SK-N-SH treated with all-trans-retinoic acid at 6 μM for 48 hours (cell line): ENCODE results near the gene QKI.

Experiments
- ATAC-seq: fragments of 200-7000 bp; cut with Tn5 transposase; 3 replicates; pipeline ENCODE4 v1.9.1; 2020; ENCODE audit warnings: mild to moderate bottlenecking, moderate library complexity
- ARNTL ChIP-seq: fragments of 450-650 bp; formaldehyde crosslinking; IDR thresholded peaks from 2 replicates; pipeline ENCODE4 v1.5.0; 2020; ENCODE audit warnings: low read depth, mild to moderate bottlenecking, moderate library complexity, borderline replicate concordance
- BACH2 ChIP-seq: fragments of 250-450 bp; sonication (Bioruptor Pico); IDR thresholded peaks from 2 replicates; pipeline ENCODE4 v1.9.0; 2021; ENCODE audit warnings: mild to moderate bottlenecking, borderline replicate concordance
- CSDC2 ChIP-seq: fragments of 250-450 bp; sonication (Bioruptor Pico); IDR thresholded peaks from 2 replicates; pipeline ENCODE4 v1.5.0; 2020; ENCODE audit warnings: mild to moderate bottlenecking, moderate library complexity
- ESRRG ChIP-seq: fragments of 250-450 bp; sonication (Bioruptor Pico); IDR thresholded peaks from 2 replicates; pipeline ENCODE4 v1.6.1; 2021; ENCODE audit warnings: mild to moderate bottlenecking
- GLIS3 ChIP-seq: fragments of 250-450 bp; sonication (Bioruptor Pico); IDR thresholded peaks from 2 replicates; pipeline ENCODE4 v1.5.0; 2020; ENCODE audit warnings: mild to moderate bottlenecking, moderate library complexity
- ISL1 ChIP-seq: fragments of 250-450 bp; sonication (Bioruptor Pico); IDR thresholded peaks from 2 replicates; pipeline ENCODE4 v2.1.2; 2022; ENCODE audit warnings: mild to moderate bottlenecking, moderate library complexity
- OSR1 ChIP-seq: fragments of 250-450 bp; sonication (Bioruptor Pico); IDR thresholded peaks from 2 replicates; pipeline ENCODE4 v1.8.0; 2022; ENCODE audit warnings: moderate library complexity, mild to moderate bottlenecking, inconsistent platforms
- PPARA ChIP-seq: fragments of 250-450 bp; sonication (Bioruptor Pico); IDR thresholded peaks from 2 replicates; pipeline ENCODE4 v1.5.0; 2020; ENCODE audit warnings: mild to moderate bottlenecking, borderline replicate concordance
- RARB ChIP-seq: fragments of 250-450 bp; sonication (Bioruptor Pico); IDR thresholded peaks from 2 replicates; pipeline ENCODE4 v1.8.0; 2021; ENCODE audit warnings: mild to moderate bottlenecking, moderate library complexity
- SNAI2 ChIP-seq: fragments of 250-450 bp; sonication (Bioruptor Pico); IDR thresholded peaks from 2 replicates; pipeline ENCODE4 v1.5.0; 2020; ENCODE audit warnings: mild to moderate bottlenecking, moderate library complexity
- TCF4 ChIP-seq: fragments of 250-450 bp; sonication (Bioruptor Pico); IDR thresholded peaks from 2 replicates; pipeline ENCODE4 v1.8.0; 2021; ENCODE audit warnings: mild to moderate bottlenecking, moderate library complexity, borderline replicate concordance
- TOX ChIP-seq: fragments of 250-450 bp; sonication (Bioruptor Pico); IDR thresholded peaks from 2 replicates; pipeline ENCODE4 v1.8.0; 2021; ENCODE audit warnings: mild to moderate bottlenecking, moderate library complexity, borderline replicate concordance
- TSHZ2 ChIP-seq: fragments of 250-450 bp; sonication (Bioruptor Pico); IDR thresholded peaks from 2 replicates; pipeline ENCODE4 v1.5.0; 2020; ENCODE audit warnings: mild to moderate bottlenecking, moderate library complexity
- ZC3H10 ChIP-seq: fragments of 250-450 bp; sonication (Bioruptor Pico); IDR thresholded peaks from 2 replicates; pipeline ENCODE4 v1.5.1; 2021; ENCODE audit warnings: mild to moderate bottlenecking, moderate library complexity
- ZFP3 ChIP-seq: fragments of 250-450 bp; sonication (Bioruptor Pico); IDR thresholded peaks from 2 replicates; pipeline ENCODE4 v1.5.0; 2020; ENCODE audit warnings: mild to moderate bottlenecking, moderate library complexity
- ZFP30 ChIP-seq: fragments of 450-650 bp; formaldehyde crosslinking; IDR thresholded peaks from 2 replicates; pipeline ENCODE4 v1.5.0; 2022; ENCODE audit warnings: mild to moderate bottlenecking, moderate library complexity
- ZNF565 ChIP-seq: fragments of 450-650 bp; formaldehyde crosslinking; conservative IDR thresholded peaks from 2 replicates; pipeline ENCODE4 v1.5.0; 2020; ENCODE audit warnings: low read depth, mild to moderate bottlenecking, moderate library complexity
- ZNF70 ChIP-seq: fragments of 450-650 bp; formaldehyde crosslinking; IDR thresholded peaks from 2 replicates; pipeline ENCODE4 v1.5.0; 2020; ENCODE audit warnings: mild to moderate bottlenecking, moderate library complexity
- ZNF8 ChIP-seq: fragments of 450-650 bp; formaldehyde crosslinking; IDR thresholded peaks from 2 replicates; pipeline ENCODE4 v1.5.0; 2020; ENCODE audit warnings: mild to moderate bottlenecking, moderate library complexity
- TF ChIP-seq, protein P1 (sequence below): fragments of 250-450 bp; sonication (Bioruptor Pico); IDR thresholded peaks from 2 replicates; pipeline ENCODE4 v1.8.0; 2021; ENCODE audit warnings: low read depth, mild to moderate bottlenecking, moderate library complexity, borderline replicate concordance
- TF ChIP-seq, protein P2 (sequence below): fragments of 250-450 bp; sonication (Bioruptor Pico); IDR thresholded peaks from 2 replicates; pipeline ENCODE4 v1.8.0; 2020; ENCODE audit warnings: mild to moderate bottlenecking, moderate library complexity, borderline replicate concordance
- TF ChIP-seq, protein P3 (sequence below): fragments of 250-450 bp; sonication (Bioruptor Pico); IDR thresholded peaks from 2 replicates; pipeline ENCODE4 v1.5.1; 2020; ENCODE audit warnings: low read depth, mild to moderate bottlenecking, moderate library complexity
- TF ChIP-seq, protein P4 (sequence below): fragments of 250-450 bp; sonication (Bioruptor Pico); IDR thresholded peaks from 2 replicates; pipeline ENCODE4 v1.5.1; 2021; ENCODE audit warnings: mild to moderate bottlenecking, moderate library complexity

The QKI gene

GRCh38 chr6:163554032-163554431, 139.5 kb downstream of the QKI start:
- no peak for TF ChIP-seq ARNTL (CRISPR knock-in tag)
- TF ChIP-seq, protein P1, sequence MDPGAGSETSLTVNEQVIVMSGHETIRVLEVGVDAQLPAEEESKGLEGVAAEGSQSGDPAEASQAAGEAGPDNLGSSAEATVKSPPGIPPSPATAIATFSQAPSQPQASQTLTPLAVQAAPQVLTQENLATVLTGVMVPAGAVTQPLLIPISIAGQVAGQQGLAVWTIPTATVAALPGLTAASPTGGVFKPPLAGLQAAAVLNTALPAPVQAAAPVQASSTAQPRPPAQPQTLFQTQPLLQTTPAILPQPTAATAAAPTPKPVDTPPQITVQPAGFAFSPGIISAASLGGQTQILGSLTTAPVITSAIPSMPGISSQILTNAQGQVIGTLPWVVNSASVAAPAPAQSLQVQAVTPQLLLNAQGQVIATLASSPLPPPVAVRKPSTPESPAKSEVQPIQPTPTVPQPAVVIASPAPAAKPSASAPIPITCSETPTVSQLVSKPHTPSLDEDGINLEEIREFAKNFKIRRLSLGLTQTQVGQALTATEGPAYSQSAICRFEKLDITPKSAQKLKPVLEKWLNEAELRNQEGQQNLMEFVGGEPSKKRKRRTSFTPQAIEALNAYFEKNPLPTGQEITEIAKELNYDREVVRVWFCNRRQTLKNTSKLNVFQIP (CRISPR knock-in tag), result no peak
- no peak for TF ChIP-seq ZNF70 (CRISPR knock-in tag)
- no peak for TF ChIP-seq BACH2
- TF ChIP-seq SNAI2, result no peak
- no peak for TF ChIP-seq ZFP3
- no peak for TF ChIP-seq TOX (CRISPR knock-in tag)
- no peak for TF ChIP-seq ZFP30 (CRISPR knock-in tag)
- TF ChIP-seq ZNF8 (CRISPR knock-in tag), result no peak
- TF ChIP-seq, protein P2, sequence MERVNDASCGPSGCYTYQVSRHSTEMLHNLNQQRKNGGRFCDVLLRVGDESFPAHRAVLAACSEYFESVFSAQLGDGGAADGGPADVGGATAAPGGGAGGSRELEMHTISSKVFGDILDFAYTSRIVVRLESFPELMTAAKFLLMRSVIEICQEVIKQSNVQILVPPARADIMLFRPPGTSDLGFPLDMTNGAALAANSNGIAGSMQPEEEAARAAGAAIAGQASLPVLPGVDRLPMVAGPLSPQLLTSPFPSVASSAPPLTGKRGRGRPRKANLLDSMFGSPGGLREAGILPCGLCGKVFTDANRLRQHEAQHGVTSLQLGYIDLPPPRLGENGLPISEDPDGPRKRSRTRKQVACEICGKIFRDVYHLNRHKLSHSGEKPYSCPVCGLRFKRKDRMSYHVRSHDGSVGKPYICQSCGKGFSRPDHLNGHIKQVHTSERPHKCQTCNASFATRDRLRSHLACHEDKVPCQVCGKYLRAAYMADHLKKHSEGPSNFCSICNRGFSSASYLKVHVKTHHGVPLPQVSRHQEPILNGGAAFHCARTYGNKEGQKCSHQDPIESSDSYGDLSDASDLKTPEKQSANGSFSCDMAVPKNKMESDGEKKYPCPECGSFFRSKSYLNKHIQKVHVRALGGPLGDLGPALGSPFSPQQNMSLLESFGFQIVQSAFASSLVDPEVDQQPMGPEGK (CRISPR knock-in tag), result no peak
- no peak for TF ChIP-seq ESRRG (CRISPR knock-in tag)
- TF ChIP-seq, all 23 proteins: peak for 0
- ATAC-seq, result peak; percentile 34; the same call in 2 of the 3 replicates

- ATAC-seq, result peak; percentile 92
- TF ChIP-seq ISL1 (CRISPR knock-in tag), result no peak
- TF ChIP-seq ARNTL (CRISPR knock-in tag), result no peak
- no peak for TF ChIP-seq TSHZ2 (CRISPR knock-in tag)
- TF ChIP-seq PPARA (CRISPR knock-in tag), result no peak
- no peak for TF ChIP-seq ZC3H10 (CRISPR knock-in tag)
- TF ChIP-seq SNAI2, result no peak
Measured at GRCh38 chr6:163554663-163555062, 140.1 kb downstream of the QKI start.

GRCh38 chr6:163559661-163560060, 145.1 kb downstream of the QKI start:
- no peak for ATAC-seq
- no peak for TF ChIP-seq SNAI2
- TF ChIP-seq, protein P2 (CRISPR knock-in tag), result no peak

GRCh38 chr6:163563318-163563717, 148.8 kb downstream of the QKI start:
- TF ChIP-seq BACH2, result no peak
- TF ChIP-seq OSR1 (CRISPR knock-in tag), result no peak
- no peak for TF ChIP-seq ZFP3
- ATAC-seq, result no peak

DNA sequence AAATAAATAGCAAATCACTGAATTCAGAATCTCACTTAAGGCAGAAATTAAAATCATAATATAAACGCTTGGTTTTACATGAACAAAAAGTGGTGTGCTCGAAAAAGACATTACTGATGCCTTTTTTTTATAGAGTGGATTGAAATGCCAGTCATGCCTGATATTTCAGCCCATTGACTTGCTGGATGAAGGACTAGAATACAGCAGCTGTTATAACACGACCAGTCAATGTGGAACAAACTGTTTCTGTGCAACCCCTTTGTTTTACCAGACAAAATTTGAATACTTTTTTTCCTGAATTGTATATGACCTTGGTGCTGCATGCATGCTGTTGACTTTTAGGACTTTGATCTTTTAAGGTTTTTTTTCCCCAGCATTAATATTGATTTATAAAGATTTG, 150.0 kb downstream of the QKI start:
- TF ChIP-seq ZNF565 (CRISPR knock-in tag) (no peak), ESRRG (CRISPR knock-in tag) (no peak), ZNF8 (CRISPR knock-in tag) (no peak)
- no peak for ATAC-seq

GRCh38 chr6:163565140-163565539, 150.6 kb downstream of the QKI start:
- ATAC-seq, result no peak
- TF ChIP-seq, protein P3, sequence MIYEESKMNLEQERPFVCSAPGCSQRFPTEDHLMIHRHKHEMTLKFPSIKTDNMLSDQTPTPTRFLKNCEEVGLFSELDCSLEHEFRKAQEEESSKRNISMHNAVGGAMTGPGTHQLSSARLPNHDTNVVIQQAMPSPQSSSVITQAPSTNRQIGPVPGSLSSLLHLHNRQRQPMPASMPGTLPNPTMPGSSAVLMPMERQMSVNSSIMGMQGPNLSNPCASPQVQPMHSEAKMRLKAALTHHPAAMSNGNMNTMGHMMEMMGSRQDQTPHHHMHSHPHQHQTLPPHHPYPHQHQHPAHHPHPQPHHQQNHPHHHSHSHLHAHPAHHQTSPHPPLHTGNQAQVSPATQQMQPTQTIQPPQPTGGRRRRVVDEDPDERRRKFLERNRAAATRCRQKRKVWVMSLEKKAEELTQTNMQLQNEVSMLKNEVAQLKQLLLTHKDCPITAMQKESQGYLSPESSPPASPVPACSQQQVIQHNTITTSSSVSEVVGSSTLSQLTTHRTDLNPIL (CRISPR knock-in tag), result no peak
- TF ChIP-seq ZNF565 (CRISPR knock-in tag), result no peak
- TF ChIP-seq ZC3H10 (CRISPR knock-in tag), result no peak
- TF ChIP-seq, protein P4, sequence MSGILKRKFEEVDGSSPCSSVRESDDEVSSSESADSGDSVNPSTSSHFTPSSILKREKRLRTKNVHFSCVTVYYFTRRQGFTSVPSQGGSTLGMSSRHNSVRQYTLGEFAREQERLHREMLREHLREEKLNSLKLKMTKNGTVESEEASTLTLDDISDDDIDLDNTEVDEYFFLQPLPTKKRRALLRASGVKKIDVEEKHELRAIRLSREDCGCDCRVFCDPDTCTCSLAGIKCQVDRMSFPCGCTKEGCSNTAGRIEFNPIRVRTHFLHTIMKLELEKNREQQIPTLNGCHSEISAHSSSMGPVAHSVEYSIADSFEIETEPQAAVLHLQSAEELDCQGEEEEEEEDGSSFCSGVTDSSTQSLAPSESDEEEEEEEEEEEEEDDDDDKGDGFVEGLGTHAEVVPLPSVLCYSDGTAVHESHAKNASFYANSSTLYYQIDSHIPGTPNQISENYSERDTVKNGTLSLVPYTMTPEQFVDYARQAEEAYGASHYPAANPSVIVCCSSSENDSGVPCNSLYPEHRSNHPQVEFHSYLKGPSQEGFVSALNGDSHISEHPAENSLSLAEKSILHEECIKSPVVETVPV, result no peak
- TF ChIP-seq GLIS3 (CRISPR knock-in tag), result no peak
- no peak for TF ChIP-seq TOX (CRISPR knock-in tag)
- no peak for TF ChIP-seq ZNF8 (CRISPR knock-in tag)
- no peak for TF ChIP-seq CSDC2 (CRISPR knock-in tag)
- no peak for TF ChIP-seq TCF4 (CRISPR knock-in tag)
- TF ChIP-seq RARB (CRISPR knock-in tag), result no peak
- no peak for TF ChIP-seq ESRRG (CRISPR knock-in tag)
